Hematopoietic multipotent progenitor cell treated with erythropoietin and hydrocortisone succinate and interleukin-3 and kit ligand, for 17 days (in vitro differentiated cells): Measurements from ENCODE around the gene RABGAP1L.
"Not testable (repeated sequence)": the region's sequence is repeated elsewhere in the genome, so short reads cannot be mapped to it uniquely, and the experiment has no call there.

Source experiments
- DNase-seq: peaks from one replicate; pipeline ENCODE4 v3.0.0-alpha.2; 2015; ENCODE audit warnings: low spot score

The RABGAP1L gene

DNA sequence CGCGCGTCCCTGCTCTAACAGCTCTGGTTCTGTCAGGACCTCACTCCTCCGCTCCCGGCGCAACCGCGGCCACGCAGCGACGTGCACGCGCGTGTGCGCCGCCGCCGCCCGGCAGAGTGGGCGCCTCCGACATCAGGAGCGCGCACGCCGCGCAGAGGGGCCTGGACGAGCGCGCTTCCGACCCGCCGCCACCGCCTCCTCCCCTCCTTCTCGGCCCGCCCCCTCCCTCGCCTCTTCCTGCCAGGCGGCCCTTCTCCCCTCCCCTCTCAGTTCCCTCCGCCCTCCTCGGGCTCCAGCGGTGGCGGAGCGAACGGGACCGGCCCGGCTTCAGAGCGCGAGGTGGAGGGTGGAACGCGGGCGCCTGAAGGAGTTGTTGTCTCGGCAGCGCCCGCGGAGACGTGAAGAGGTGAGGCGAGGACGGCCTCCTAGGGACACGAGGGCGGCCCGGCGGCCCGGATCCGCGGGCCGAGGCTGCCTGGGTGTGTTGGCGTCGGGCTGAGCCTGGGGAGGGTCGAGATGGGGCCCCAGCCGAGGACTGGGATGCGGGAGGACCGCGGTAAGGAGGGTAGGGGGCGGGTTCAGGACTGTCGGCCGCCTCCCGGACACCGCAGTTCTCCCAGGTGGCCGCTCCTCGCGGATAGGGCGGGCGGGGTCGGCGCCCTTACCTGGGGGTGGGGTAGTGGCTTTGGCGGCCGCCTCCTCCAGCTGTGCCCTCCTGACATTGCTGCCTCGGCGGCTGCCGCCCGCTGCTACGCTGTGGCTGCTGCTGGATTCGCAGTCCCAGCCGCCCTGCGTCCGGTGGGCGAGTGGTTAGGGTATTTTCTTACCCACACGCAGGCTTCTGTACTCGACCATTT lies at the start of gene RABGAP1L:
RABGAP1L (plus strand) TSS at position 269 of the 857 bp plus-strand sequence.
- DNase-seq: peak; percentile 89

DNA sequence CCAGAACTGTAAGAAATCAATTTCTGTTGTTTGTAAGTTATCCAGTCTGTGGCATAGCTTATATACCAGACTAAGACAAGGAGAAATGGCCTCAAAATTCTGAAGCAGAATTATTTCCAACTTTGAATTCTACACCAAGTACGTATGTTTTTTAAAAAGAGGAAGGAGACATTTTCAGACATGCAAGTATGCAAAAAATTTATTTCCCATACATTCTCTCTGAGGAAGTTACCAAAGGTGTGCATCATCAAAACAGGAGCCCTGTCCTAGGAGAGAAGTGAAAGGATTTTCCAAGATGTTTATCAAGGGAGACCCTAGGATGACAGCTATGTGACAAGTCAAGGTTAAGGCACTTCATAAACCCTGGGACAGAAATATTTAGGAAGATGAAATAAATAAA lies 49.3 kb upstream of the RABGAP1L start:
- DNase-seq: no peak

DNA sequence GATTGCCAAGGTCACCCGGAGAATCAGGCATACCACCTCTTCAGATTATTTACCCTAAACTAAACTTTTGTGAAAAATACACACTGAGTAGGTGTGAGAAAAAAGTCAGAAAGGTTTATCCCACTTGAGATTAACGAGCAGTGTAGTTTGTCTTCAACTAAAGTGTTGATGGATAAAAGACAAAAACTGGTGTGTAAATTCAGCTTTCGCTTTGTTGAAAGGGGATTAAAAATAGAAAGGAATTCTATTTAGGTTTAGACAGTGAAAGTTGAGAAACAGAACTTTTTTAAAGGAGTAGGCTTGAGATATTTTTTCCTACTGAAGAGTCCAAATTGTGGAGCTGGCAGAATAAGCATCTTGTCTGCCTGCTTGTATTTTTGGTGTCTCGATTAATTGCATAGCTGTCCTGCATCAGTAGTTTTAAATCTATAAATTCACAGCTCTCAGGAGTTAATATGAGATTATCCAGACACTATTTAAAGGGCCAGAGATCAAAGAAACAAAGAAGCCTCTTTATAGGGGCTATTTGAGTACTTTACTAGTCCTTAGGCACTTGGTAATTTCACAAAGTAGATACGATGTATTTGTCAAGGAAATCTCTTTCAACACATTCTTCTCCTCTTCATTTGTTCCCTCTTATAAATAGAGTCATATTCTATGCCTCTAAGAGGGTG lies 46.7 kb upstream of the RABGAP1L start:
- DNase-seq: no peak

DNA sequence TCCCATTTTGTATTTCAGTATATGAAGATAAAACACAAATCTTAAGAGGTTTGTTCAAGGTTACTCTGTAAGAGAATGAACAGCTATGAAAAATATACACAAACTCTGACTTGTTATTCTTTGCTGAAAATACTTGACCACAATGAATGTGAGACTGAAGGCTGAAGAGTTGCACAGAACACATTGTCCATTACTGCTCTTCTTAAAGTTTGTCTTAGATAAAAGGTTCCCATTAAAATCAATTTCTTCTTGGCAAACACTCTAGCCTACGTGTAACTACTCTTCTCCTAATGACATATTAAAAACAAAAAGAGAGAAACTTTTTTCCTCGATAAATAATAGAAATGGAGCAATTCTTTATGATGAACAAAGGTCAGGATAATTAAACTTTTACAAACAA lies 45.2 kb upstream of the RABGAP1L start:
- no peak for DNase-seq

DNA sequence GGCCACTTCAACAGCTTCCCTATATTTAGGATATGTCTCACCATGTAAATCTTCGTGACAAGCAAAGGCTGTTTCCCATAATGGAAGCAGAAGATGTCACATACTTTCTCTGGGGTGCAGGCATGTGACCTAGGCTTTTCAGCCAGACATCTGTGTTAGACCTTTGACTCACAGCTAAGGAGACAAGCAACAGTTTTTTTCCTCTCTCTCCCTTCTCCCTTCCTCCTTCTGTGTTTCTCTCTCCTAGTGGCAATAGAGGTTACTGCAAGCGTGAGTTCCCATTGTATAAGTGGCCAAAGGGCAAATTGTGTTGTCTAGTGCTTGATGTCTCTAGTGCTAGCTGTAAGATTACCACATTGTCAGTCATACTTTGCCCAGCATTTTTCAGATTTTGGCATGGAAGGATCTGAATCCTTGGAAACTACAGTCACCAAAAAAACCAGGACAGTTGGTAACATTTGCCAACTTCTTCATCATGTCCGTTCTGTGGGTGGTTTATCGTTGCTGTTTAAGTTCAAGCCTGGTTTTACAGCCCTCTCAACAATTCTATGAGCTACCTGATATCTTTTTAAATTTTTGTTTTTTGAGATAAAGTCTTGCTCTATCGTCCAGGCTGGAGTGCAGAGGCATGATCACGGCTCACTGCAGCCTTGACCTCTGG lies 44.4 kb upstream of the RABGAP1L start:
- DNase-seq: peak; percentile 56

DNA sequence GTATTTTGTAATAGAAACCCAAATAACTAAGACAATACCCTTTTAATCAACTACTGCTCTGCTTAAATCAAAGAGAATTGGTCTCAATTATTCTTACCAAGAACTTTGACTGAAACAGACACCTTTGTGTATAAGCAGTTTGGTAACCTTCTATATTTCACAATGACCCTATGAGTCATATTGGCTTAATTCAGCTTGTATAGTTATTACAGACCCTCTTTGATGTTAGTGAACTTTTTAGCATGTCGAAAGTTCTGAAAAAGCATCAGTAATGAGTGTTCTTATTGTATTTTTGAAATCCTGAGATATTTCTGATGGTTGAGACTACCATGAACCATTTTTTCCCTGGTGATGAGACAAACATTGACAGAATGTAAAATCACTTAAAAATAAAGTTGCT lies 43.3 kb upstream of the RABGAP1L start:
- DNase-seq: no peak

DNA sequence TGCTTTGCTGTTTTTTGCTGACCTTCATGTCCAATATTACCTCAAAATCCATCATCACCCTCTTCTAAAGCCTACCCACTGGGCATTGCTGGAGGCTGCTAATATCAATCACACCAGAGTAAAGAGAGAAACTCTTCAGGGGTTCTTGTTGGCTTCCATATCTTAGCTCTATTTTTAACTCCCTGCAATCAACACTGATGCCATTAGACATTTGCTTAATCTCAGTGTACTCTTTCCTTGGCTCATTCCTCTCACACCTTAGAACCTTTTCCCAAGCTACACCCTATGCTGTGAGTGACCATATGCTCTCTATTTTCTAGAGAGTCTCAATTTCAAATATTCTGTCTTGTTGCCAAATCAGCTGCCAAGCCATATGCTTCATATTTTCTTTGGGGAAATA lies 40.6 kb upstream of the RABGAP1L start:
- no peak for DNase-seq

DNA sequence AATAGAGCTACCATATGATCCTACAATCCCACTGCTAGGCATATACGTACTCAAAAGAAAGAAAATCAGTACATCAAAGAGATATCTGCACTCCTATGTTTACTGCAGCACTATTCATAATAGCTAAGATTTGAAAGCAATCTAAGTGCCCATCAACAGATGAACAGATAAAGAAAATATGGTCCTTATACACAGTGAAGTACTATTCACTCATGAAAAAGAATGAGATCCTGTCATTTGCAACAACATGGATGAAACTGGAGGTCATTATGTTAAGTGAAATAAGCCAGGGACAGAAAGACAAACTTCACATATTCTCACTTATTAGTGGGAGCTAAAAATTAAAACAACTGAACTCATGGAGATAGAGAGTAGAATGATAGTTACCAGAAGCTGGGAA lies 37.0 kb upstream of the RABGAP1L start:
- not testable (repeated sequence) for DNase-seq

DNA sequence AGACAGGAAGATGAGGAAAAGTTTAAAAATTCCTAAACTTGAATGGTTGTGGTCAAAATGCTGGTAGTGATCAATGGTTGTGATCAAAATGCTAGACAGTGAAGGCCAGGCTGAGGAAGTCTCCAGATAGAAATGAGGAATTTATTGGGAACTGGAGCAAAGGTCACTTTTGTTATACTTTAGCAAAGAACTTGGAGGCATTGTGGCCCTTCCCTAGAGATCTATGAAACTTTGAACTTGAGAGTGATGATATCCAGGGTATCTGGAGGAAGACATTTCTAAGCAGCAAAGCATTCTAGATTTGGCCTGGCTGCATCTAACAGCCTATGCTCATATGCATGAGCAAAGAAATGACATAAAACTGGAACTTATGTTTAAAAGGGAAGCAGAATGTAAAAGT lies 35.5 kb upstream of the RABGAP1L start:
- DNase-seq: no peak

DNA sequence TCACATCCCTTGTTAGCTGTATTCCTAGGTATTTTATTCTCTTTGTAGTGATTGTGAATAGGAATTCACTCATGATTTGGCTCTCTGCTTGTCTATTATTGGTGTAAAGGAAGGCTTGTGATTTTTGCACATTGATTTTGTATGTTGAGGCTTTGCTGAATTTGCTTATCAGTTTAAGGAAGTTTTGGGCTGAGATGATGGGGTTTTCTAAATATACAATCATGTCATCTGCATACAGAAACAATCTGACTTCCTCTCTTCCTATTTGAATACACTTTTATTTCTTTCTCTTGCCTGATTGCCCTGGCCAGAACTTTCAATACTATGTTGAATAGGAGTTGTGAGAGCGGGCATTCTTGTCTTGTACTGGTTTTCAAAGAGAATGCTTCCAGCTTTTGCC lies 32.1 kb upstream of the RABGAP1L start:
- not testable (repeated sequence) for DNase-seq

DNA sequence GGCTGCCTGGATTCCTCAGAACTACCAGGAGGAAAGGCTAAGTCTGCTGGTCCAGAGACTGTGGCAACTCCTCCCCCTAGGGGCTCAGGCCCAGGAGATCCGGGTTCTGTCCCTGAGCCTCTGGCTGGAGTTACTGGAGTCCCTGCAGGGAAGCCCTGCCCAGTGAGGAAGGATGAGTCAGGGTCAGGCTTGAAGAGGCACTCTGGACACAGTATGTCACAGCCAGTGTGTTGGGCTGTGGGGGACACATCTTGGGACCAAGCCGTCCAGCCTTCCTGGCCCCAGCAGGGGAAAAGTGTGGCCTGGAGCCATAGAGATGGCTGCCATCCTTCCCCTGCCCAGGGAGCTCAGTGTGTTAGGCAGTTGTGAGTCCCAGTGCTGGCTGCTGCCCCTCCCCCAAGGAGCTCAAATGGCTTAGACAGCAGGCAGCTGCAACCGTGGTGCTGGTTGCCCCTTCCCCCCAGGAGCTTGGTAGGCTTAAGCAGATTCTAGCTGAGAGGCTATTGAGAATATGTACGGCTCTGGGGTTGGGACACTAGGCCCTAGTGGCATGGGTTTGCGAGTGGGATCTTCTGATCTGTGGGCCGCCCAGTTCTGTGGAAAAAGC lies 28.2 kb upstream of the RABGAP1L start:
- DNase-seq: no peak

DNA sequence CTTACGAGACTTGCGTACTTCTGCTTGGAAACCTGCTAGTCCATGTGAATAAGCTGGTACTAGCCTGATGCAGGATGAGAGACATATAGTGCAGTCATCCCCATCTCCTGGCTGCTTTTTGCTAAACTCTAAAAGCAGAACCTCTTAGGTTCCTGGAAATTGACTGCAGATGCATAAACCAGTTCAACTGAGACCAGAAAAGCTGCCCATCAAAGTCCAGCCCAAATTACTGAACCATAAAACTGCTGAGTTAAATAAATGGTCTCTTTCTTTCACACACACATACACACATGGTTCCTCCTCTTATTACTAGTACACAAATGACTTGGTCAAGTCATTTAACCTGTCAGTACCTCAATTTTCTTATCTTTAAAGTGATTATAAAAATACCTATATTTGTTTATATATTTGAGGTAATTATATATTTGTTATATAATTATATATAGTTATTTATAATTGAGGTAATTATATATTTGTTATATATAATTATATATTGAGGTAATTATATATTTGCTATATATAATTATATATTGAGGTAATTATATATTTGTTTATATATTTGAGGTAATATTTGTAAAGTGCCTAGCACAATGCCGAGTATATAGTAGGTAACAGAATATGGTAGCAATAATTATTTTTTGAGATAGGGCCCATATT lies 25.2 kb upstream of the RABGAP1L start:
- DNase-seq: no peak

DNA sequence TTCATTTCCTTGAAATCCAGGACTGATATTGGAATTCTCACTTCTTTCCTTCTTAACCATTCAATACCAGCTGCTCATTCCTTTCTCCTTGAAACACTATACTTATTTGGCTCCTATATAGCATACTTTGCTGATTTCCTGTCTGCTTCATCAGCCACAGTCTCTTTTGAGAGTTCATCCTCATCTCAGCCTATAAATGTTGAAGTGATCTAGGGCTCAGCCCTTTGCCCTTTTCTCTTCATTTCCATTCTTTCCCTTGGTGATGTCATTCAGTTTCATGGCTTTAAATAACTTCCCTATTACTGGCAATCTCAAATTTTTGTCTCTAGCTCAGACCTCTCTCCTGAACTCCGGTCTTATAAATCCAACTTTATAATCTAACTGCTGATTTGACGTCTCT lies 24.1 kb upstream of the RABGAP1L start:
- no peak for DNase-seq

DNA sequence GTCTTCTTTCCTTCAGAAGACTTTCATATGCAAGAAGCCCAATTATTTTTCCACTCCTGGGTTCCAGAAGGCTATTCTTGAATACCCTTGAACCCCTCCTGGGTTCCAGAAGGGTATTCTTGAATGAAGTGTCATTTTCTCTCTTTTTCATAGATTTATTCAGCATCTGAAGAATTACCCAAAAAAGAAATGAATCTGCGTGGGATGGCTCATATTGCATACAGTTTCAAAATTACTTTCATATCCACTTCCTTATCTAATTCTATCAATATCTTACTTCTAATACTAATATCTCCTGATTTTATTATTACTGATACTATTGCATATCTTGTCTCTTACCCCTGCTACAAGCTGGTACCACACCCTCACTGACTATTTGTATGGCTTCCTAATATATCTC lies 22.6 kb upstream of the RABGAP1L start:
- DNase-seq: no peak

DNA sequence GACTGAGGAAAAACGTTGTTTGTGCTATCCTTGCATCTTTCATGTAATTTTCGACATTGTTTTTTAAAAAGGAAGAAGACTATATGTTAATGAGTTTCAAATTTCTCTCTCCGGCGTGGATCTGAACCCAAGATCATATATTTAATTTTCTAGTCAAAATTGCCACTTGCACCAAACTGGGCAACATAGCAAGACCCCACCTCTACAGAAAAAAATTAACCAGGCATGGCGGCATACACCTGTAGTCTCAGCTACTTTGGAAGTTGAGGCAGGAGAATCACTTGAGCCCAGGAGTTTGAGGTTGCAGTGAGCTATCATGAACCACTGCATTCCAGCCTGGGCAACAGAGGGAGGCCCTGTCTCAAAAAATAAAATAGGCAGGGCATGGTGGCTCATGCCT lies 16.5 kb upstream of the RABGAP1L start:
- DNase-seq: no peak

DNA sequence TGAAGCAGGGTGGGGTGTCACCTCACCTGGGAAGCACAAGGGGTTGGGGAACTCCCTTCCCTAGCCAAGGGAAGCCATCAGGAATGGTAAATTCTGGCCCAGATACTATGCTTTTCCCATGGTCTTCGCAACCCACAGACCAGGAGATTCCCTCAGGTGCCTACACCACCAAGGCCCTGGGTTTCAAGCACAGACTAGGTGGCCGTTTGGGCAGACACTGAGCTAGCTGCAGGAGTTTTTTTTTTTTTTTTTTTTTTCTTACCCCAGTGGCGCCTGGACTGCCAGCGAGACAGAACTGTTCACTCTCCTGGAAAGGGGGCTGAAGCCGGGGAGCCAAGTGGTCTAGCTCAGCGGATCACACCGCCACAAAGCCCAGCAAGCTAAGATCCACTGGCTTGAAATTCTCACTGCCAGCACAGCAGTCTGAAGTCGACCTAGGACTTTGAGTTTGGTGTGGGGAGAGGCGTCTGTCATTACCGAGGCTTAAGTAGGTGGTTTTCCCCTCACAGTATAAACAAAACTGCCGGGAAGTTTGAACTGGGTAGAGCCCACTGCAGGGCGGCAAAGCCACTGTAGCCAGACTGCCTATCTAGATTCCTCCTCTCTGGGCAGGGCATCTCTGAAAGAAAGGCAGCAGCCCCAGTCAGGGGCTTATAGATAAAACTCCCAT lies 15.5 kb upstream of the RABGAP1L start:
- DNase-seq: not testable (repeated sequence)

DNA sequence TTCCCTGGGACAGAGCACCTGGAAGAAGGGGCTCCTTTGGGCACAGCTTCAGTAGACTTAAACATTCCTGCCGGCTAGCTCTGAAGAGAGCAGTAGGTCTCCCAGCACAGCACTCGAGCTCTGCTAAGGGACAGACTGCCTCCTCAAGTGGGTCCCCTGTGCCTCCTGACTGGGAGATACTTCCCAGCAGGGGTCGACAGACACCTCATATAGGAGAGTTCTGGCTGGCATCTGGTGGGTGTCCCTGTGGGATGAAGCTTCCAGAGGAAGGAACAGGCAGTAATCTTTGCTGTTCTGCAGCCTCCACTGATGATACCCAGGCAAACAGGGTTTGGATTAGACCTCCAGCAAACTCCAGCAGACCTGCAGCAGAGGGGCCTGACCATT lies 14.9 kb upstream of the RABGAP1L start:
- peak; percentile 16 for DNase-seq

DNA sequence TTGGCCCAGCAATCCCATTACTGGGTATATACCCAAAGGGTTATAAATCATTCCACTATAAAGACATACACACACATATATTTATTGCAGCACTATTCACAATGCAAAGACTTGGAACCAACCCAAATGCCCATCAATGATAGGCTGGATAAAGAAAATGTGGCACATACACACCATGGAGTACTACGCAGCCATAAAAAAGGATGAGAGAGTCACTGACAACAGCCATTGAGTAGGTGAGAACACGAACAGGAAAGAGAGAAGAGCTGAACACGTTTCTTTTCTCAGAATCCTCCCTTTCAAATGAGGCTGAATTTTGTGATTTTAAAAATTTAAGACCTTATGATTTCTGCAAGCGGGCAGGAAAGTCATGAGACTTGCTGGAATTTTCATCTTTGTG lies 10.1 kb upstream of the RABGAP1L start:
- DNase-seq: no peak

DNA sequence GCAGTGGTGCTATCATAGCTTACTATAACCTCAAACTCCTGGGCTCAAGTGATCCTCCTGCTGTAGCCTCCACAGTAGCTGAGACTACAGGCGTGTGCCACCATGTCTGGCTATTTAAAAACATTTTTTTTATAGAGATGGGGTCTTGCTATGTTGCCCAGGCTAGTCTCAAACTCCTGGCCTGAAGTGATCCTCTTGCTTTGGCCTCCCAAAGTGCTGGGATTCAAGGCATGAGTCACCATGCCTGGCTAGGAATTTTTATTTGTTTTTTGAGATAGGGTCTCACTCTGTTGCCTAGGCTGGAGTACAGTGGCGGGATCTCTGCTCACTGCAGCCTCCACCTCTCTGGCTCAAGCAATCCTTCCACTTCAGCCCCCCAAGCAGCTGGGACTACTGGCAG lies 8.8 kb upstream of the RABGAP1L start:
- DNase-seq: no peak

DNA sequence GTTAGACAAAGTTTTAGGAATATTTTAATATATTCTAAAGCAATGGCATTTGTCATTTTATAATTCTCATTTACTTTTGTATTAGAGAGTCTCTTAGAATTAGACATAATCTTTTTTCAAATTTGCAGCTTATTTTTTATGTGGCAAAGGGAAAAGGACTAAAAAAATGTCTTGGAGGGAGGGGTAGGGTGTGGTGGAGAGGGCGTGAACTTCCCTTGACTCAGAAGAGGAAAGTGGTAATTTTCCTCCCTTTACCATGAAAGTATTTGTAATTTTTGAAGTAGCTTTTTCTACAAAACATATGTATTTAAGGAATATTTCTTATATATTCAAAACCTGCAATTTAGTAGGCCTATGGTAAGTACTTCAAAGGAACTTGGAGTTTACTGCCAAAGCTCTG lies 6.9 kb upstream of the RABGAP1L start:
- no peak for DNase-seq

DNA sequence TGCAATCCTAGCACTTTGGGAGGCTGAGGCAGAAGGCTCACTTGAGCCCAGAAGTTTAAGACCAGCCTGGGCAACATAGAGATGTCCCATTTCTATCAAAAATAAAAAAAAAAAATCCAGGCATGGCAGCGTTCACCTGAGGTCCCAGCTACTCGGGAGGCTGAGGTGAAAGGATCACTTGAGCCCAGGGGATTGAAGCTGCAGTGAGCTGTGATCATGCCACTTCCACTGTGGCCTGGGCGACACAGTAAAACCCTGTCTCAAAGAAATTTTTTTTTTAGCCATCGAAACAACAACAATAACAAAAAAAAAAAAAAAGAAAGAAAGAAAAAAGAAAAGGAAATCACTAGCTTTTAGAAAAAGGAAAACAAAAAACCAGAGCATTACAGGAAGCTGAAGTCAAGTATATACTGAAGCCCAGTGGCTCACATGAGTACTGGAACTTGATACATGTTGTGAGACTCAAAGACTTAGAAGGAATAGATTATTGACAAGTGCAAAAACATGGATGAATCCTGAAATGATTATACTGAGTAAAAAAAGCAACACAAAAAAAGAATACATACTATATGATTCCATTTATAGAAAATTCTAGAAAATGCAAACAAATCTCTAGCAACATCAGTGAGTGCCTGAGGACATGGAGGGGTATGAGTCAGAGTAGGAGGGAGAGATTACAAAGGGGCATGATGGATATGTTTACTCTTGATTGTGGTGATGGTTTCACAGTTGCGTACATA lies 6.1 kb upstream of the RABGAP1L start:
- peak; percentile 26 for DNase-seq
